Upper lobe of left lung (tissue), 6 donors: Measurements from ENCODE around the gene GZMB. TPM values are rescaled to one million over a fixed set of nuclear protein-coding genes. Genes with fewer than 3 reads are reported as not detected.
"Not testable (repeated sequence)": the region's sequence is repeated elsewhere in the genome, so short reads cannot be mapped to it uniquely, and the experiment has no call there.

Source experiments
- ATAC-seq, 2 donors: fragments of 200-7000 bp; cut with Tn5 transposase; one replicate each; pipeline ENCODE4 v1.9.1; 2022; ENCODE audit warnings: mild to moderate bottlenecking in 2 of 2, moderate library complexity in 2 of 2; ENCODE audit not compliant: low FRiP score in 2 of 2
- DNase-seq, 2 donors: peaks; one replicate each; pipeline ENCODE4 v3.0.0-alpha.2; 2019 to 2020
- H3K27ac ChIP-seq, 4 donors: fragments of 200-600 bp; sonication (generic); one replicate each; pipeline ENCODE4 v1.5.1; 2016 to 2019
- H3K27me3 ChIP-seq, 4 donors: fragments of 200-600 bp; sonication (generic); one replicate each; pipeline ENCODE4 v1.5.1; 2017 to 2019
- H3K36me3 ChIP-seq, 4 donors: fragments of 200-600 bp; sonication (generic); one replicate each; pipeline ENCODE4 v1.5.1; 2016 to 2019
- H3K4me1 ChIP-seq, 4 donors: fragments of 200-600 bp; sonication (generic); one replicate each; pipeline ENCODE4 v1.5.1; 2018 to 2019
- H3K4me3 ChIP-seq, 4 donors: fragments of 200-600 bp; sonication (generic); one replicate each; pipeline ENCODE4 v1.5.1; 2017 to 2019; ENCODE audit warnings: mild to moderate bottlenecking in 2 of 4, moderate library complexity in 1 of 4
- H3K9me3 ChIP-seq, 4 donors: fragments of 200-600 bp; sonication (generic); one replicate each; pipeline ENCODE4 v1.5.1; 2018 to 2019
- CTCF ChIP-seq, 6 experiments: fragments of 450-650 bp in 4 of 6; fragments of 200-600 bp in 2 of 6; sonication (generic) in 2 of 6; IDR thresholded peaks; one replicate each; pipeline ENCODE4 v1.5.1; 2016 to 2019; ENCODE audit warnings: antibody characterized with exemption in 6 of 6
- EP300 ChIP-seq, 4 donors: sonication (generic); formaldehyde crosslinking; IDR thresholded peaks; one replicate each; pipeline ENCODE4 v1.5.1; 2017; ENCODE audit warnings: antibody characterized with exemption in 4 of 4, control low read depth in 2 of 4
- POLR2A ChIP-seq, 4 donors: fragments of 450-650 bp; IDR thresholded peaks; one replicate each; pipeline ENCODE4 v1.5.1; 2016 to 2017; ENCODE audit warnings: antibody characterized with exemption in 4 of 4, mild to moderate bottlenecking in 2 of 4
- POLR2AphosphoS5 ChIP-seq, 2 donors: sonication (generic); formaldehyde crosslinking; IDR thresholded peaks; one replicate each; pipeline ENCODE4 v1.5.1; 2017; ENCODE audit warnings: antibody characterized with exemption in 2 of 2
- WGBS, 2 donors: methylation state at CpG; one replicate each; pipeline ENCODE4 v1.1.5; 2017 to 2018; 5-methylcytosine and 5-hydroxymethylcytosine counted together
- total RNA-seq, 6 donors: library from RNA; depleted of rRNA in 4 of 6; stranded (reverse); fragments of >200 nt in 4 of 6; gene quantifications; one replicate each; pipeline versions ENCODE4 v1.1.0 to v1.2.1, GENCODE V29; 2016 to 2021
- donor health status: DM: no; HTN: no; CAD: no; lungs with moderate emphysema.
- donor health status: DM: no; HTN: yes; CAD: no; lungs with severe emphysema.

Gene GZMB
- total RNA-seq, 6 donors from 2014 or later, result 2.1 to 12.0 (median 9.8) TPM

- peak overlapping the region in 2 of 4 donors; percentile 15 to 73 for H3K27ac ChIP-seq
- peaks cover 0 to 5% (median 2%) of the 10 kb centered on the region in 4 donors for H3K4me1 ChIP-seq
- peak in 1 of 2 donors; percentile 10 for TF ChIP-seq POLR2AphosphoS5 (IDR thresholded peaks at IDR 0.05)
- TF ChIP-seq EP300 (IDR thresholded peaks at IDR 0.05), result no peak
- TF ChIP-seq POLR2A (IDR thresholded peaks at IDR 0.05), result no peak
- TF ChIP-seq CTCF (IDR thresholded peaks at IDR 0.05), result no peak
- WGBS, 2 donors, result 29 to 37% methylated on average over 4 to 5 of the region's 5 CpGs
- no peaks in the 10 kb centered on the region for H3K36me3 ChIP-seq
- H3K27me3 ChIP-seq, result no peaks in the 10 kb centered on the region
- no peak overlapping the region for H3K4me3 ChIP-seq
- no peaks in the 10 kb centered on the region for H3K9me3 ChIP-seq
- no peak for DNase-seq
- no peak for ATAC-seq
Observed at GRCh38 chr14:24662753-24663152, 28.8 kb upstream of the GZMB start.

GRCh38 chr14:24659916-24660570 lies 26.1 kb upstream of the GZMB start:
- 67 to 70% methylated on average over 9 of the region's 9 CpGs for WGBS, 2 donors
- ATAC-seq (no peak), DNase-seq (no peak)
- no peaks in the 10 kb centered on the region for H3K36me3 ChIP-seq
- no peak overlapping the region for H3K27ac ChIP-seq
- no peak overlapping the region for H3K4me3 ChIP-seq
- H3K9me3 ChIP-seq, result no peaks in the 10 kb centered on the region
- H3K27me3 ChIP-seq, result no peaks in the 10 kb centered on the region
- H3K4me1 ChIP-seq, result peaks cover 0 to 5% (median 2%) of the 10 kb centered on the region in 4 donors
- TF ChIP-seq POLR2A (IDR thresholded peaks at IDR 0.05), result no peak

- not testable (repeated sequence) for H3K4me3 ChIP-seq, H3K9me3 ChIP-seq, DNase-seq, H3K27me3 ChIP-seq, ATAC-seq, H3K36me3 ChIP-seq, H3K27ac ChIP-seq, H3K4me1 ChIP-seq
- WGBS, 2 donors, result 69 to 89% methylated on average over 1 of the region's 1 CpG
Observed at GRCh38 chr14:24648361-24648760, 14.4 kb upstream of the GZMB start.

GRCh38 chr14:24639905-24640304 lies 5.9 kb upstream of the GZMB start:
- TF ChIP-seq POLR2AphosphoS5 (IDR thresholded peaks at IDR 0.05), result no peak
- no peak for TF ChIP-seq CTCF (IDR thresholded peaks at IDR 0.05)
- no peak for TF ChIP-seq EP300 (IDR thresholded peaks at IDR 0.05)
- no peak for TF ChIP-seq POLR2A (IDR thresholded peaks at IDR 0.05)
- 63 to 76% methylated on average over 3 of the region's 3 CpGs for WGBS, 2 donors
- Histone ChIP-seq H3K4me1 (no peaks in the 10 kb centered on the region), H3K4me3 (no peak overlapping the region), H3K27ac (no peak overlapping the region), H3K36me3 (no peaks in the 10 kb centered on the region), H3K9me3 (no peaks in the 10 kb centered on the region), H3K27me3 (no peaks in the 10 kb centered on the region)
- DNase-seq, result no peak
- no peak for ATAC-seq

GRCh38 chr14:24639270-24639669 lies 5.3 kb upstream of the GZMB start:
- Histone ChIP-seq H3K27me3 (no peaks in the 10 kb centered on the region), H3K36me3 (no peaks in the 10 kb centered on the region), H3K4me1 (no peaks in the 10 kb centered on the region), H3K27ac (no peak overlapping the region), H3K4me3 (no peak overlapping the region), H3K9me3 (no peaks in the 10 kb centered on the region)
- TF ChIP-seq POLR2AphosphoS5 (IDR thresholded peaks at IDR 0.05) (no peak), CTCF (IDR thresholded peaks at IDR 0.05) (no peak), EP300 (IDR thresholded peaks at IDR 0.05) (no peak), POLR2A (IDR thresholded peaks at IDR 0.05) (no peak)
- ATAC-seq (no peak), DNase-seq (no peak)
- WGBS, 2 donors, result 89 to 90% methylated on average over 3 of the region's 3 CpGs

GRCh38 chr14:24633353-24633752 lies 637 bp downstream of the GZMB start:
- 80 to 93% methylated on average over 1 of the region's 1 CpG for WGBS, 2 donors
- TF ChIP-seq POLR2AphosphoS5 (IDR thresholded peaks at IDR 0.05) (no peak), EP300 (IDR thresholded peaks at IDR 0.05) (no peak), POLR2A (IDR thresholded peaks at IDR 0.05) (no peak), CTCF (IDR thresholded peaks at IDR 0.05) (no peak)
- Histone ChIP-seq H3K4me3 (peak overlapping the region in 1 of 4 donors; percentile 18), H3K27ac (peak overlapping the region in 2 of 4 donors; percentile 25 to 59), H3K36me3 (no peaks in the 10 kb centered on the region), H3K9me3 (no peaks in the 10 kb centered on the region), H3K4me1 (peaks cover 0 to 11% (median 2%) of the 10 kb centered on the region in 4 donors), H3K27me3 (no peaks in the 10 kb centered on the region)
- no peak for ATAC-seq
- no peak for DNase-seq
